Keratinocyte (primary cell): ENCODE measurements around the gene MTUS2. TPM values are rescaled to one million over a fixed set of nuclear protein-coding genes. Genes with fewer than 3 reads are reported as not detected.

Experiments used
- DNase-seq: peaks from one replicate; pipeline ENCODE4 v3.0.0-alpha.2; 2011; ENCODE audit warnings: low read depth, missing footprints, low spot score
- FAIRE-seq: peaks from 2 replicates; lab custom pipeline; 2011; peaks lifted over from hg19 to GRCh38; lab: Jason Lieb, UNC
- H2AFZ ChIP-seq: 2 replicates; pipeline ENCODE4 v1.6.0; 2012; ENCODE audit warnings: low read length, control low read depth, inconsistent platforms; ENCODE audit not compliant: control insufficient read depth
- H3K27ac ChIP-seq: 2 replicates; pipeline ENCODE4 v1.5.1; 2011; ENCODE audit warnings: low read length; ENCODE audit not compliant: control insufficient read depth, insufficient read depth
- H3K27me3 ChIP-seq: 3 replicates; pipeline ENCODE4 v1.6.0; 2011; ENCODE audit warnings: low read length; ENCODE audit not compliant: control insufficient read depth, insufficient read depth; ENCODE audit errors: extremely low read depth
- H3K36me3 ChIP-seq, 2 experiments: 2 replicates in 1 of 2; 3 replicates in 1 of 2; pipeline ENCODE4 v1.5.1; 2011; ENCODE audit warnings: low read length in 2 of 2, mild to moderate bottlenecking in 1 of 2; ENCODE audit not compliant: control insufficient read depth in 2 of 2, insufficient read depth in 2 of 2; ENCODE audit errors: extremely low read depth in 1 of 2
- H3K4me1 ChIP-seq: 3 replicates; pipeline ENCODE4 v1.5.1; 2011; ENCODE audit warnings: low read length; ENCODE audit not compliant: control insufficient read depth, insufficient read depth; ENCODE audit errors: extremely low read depth
- H3K4me2 ChIP-seq: 3 replicates; pipeline ENCODE4 v1.6.0; 2011; ENCODE audit warnings: low read depth, low read length; ENCODE audit not compliant: control insufficient read depth, insufficient read depth; ENCODE audit errors: extremely low read depth
- H3K4me3 ChIP-seq, 3 experiments: fragments of 200-600 bp in 1 of 3; sonication (generic) in 1 of 3; 2 replicates in 2 of 3; 3 replicates in 1 of 3; pipeline ENCODE4 v1.5.1; 2011 to 2016; ENCODE audit warnings: low read length in 3 of 3, mild to moderate bottlenecking in 3 of 3, control low read depth in 2 of 3, inconsistent platforms in 1 of 3, low read depth in 1 of 3, mixed read lengths in 1 of 3, mixed run types in 1 of 3, moderate library complexity in 1 of 3; ENCODE audit not compliant: control insufficient read depth in 2 of 3, insufficient read depth in 2 of 3; ENCODE audit errors: extremely low read depth in 1 of 3
- H3K79me2 ChIP-seq: 2 replicates; pipeline ENCODE4 v1.6.0; 2012; ENCODE audit warnings: low read length; ENCODE audit not compliant: control insufficient read depth, insufficient read depth
- H3K9ac ChIP-seq: 3 replicates; pipeline ENCODE4 v1.6.0; 2011; ENCODE audit warnings: low read length; ENCODE audit not compliant: control insufficient read depth, insufficient read depth; ENCODE audit errors: extremely low read depth
- H3K9me1 ChIP-seq: 3 replicates; pipeline ENCODE4 v1.6.0; 2011; ENCODE audit warnings: low read length; ENCODE audit not compliant: control insufficient read depth, insufficient read depth; ENCODE audit errors: extremely low read depth
- H3K9me3 ChIP-seq: 2 replicates; pipeline ENCODE4 v1.5.1; 2012; ENCODE audit warnings: low read depth, low read length; ENCODE audit not compliant: control insufficient read depth
- H4K20me1 ChIP-seq: 3 replicates; pipeline ENCODE4 v1.6.0; 2011; ENCODE audit warnings: low read length; ENCODE audit not compliant: control insufficient read depth, insufficient read depth; ENCODE audit errors: extremely low read depth
- CTCF ChIP-seq, 3 experiments: IDR thresholded peaks in 1 of 3; conservative IDR thresholded peaks in 1 of 3; optimal IDR thresholded peaks in 1 of 3; 2 replicates in 2 of 3; 3 replicates in 1 of 3; pipeline versions ENCODE3 to v1.5.1; 2011; ENCODE audit warnings: low read length in 3 of 3, mild to moderate bottlenecking in 3 of 3, moderate library complexity in 2 of 3, control low read depth in 1 of 3, inconsistent platforms in 1 of 3; ENCODE audit not compliant: insufficient read depth in 2 of 3; ENCODE audit errors: extremely low read depth in 1 of 3
- EZH2 ChIP-seq: IDR thresholded peaks from one replicate; pipeline ENCODE4 v1.6.1; 2012; ENCODE audit warnings: inconsistent platforms, mild to moderate bottlenecking, low read length, moderate library complexity
- dilution Hi-C: fragments of 300-500 bp; cut with MboI; formaldehyde crosslinking; loops from one replicate; pipeline ENCODE4 v1.7.0; 2020; ENCODE audit warnings: low sequenced_read_pairs; ENCODE audit not compliant: extremely low pct_ligation_motif_present
- polyA plus RNA-seq, 5 experiments: library from polyadenylated mRNA; depleted of rRNA in 3 of 5; stranded (reverse) in 3 of 5; stranded (forward) in 1 of 5; unstranded in 1 of 5; fragments of >200 nt; gene quantifications; 1 replicate in 1 of 5; 2 replicates in 3 of 5; 3 replicates in 1 of 5; pipeline versions ENCODE4 v1.2.1 to v1.2.3, GENCODE V29; 2011 to 2012; ENCODE audit warnings: missing spikeins in 2 of 5, low read depth in 1 of 5, low replicate concordance in 1 of 5

MTUS2 gene
- polyA plus RNA-seq, 1 donor (not counting 4 experiments of a cell fraction or from before 2014, with no cell fraction given): 0.17 TPM

DNA sequence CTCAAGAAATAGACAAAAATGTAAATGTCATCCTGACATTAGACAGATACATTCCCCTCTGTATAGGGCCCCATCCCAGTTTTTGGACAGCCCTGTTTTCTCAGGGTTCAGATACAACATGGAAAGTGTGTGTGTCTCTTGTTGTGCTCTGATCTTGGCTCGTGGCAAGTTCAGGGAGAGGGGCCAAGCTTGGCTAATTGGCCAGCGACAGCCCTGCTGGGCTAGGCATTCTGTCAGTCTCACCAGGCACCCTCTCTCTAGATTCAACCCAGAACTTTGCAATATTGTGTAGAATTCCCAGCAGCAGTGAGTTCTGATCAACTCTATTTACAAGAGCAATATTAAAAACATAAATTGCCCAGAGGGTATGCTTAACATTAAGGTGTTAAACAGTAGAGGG is 30.1 kb downstream of the MTUS2 start:
- Histone ChIP-seq H3K79me2 (no peaks in the 10 kb centered on the region), H3K9me3 (no peaks in the 10 kb centered on the region), H3K36me3 (no peaks in the 10 kb centered on the region), H3K4me2 (no peak overlapping the region), H3K4me3 (no peak overlapping the region), H3K27me3 (no peaks in the 10 kb centered on the region), H3K9ac (no peak overlapping the region), H3K9me1 (no peaks in the 10 kb centered on the region), H3K27ac (no peak overlapping the region), H3K4me1 (no peaks in the 10 kb centered on the region), H2AFZ (no peak overlapping the region), H4K20me1 (no peaks in the 10 kb centered on the region)
- TF ChIP-seq CTCF (optimal IDR thresholded peaks at IDR 0.05 in 1 of 3, IDR thresholded peaks at IDR 0.05 in 1 of 3, conservative IDR thresholded peaks at IDR 0.05 in 1 of 3; ENCODE audit: extremely low read depth in 1 of 3, insufficient read depth in 2 of 3, low read length in 3 of 3) (no peak), EZH2 (no peak)
- dilution Hi-C loops: no loop called here
- FAIRE-seq (no peak), DNase-seq (no peak)

- H3K9me1 ChIP-seq: no peaks in the 10 kb centered on the region
- H3K4me1 ChIP-seq: no peaks in the 10 kb centered on the region
- no peak overlapping the region for H3K9ac ChIP-seq
- H3K79me2 ChIP-seq: no peaks in the 10 kb centered on the region
- dilution Hi-C loops: no loop called here
- DNase-seq (no peak), FAIRE-seq (no peak)
- H3K36me3 ChIP-seq: no peaks in the 10 kb centered on the region
- H3K27ac ChIP-seq: no peak overlapping the region
- no peaks in the 10 kb centered on the region for H3K27me3 ChIP-seq
- H3K4me2 ChIP-seq: no peak overlapping the region
- H4K20me1 ChIP-seq: no peaks in the 10 kb centered on the region
- no peak overlapping the region for H3K4me3 ChIP-seq
- no peaks in the 10 kb centered on the region for H3K9me3 ChIP-seq
- no peak overlapping the region for H2AFZ ChIP-seq
- no peak for TF ChIP-seq EZH2
- TF ChIP-seq CTCF (optimal IDR thresholded peaks at IDR 0.05 in 1 of 3, IDR thresholded peaks at IDR 0.05 in 1 of 3, conservative IDR thresholded peaks at IDR 0.05 in 1 of 3; ENCODE audit: extremely low read depth in 1 of 3, insufficient read depth in 2 of 3, low read length in 3 of 3): no peak
Measured at GRCh38 chr13:28851422-28851821, 31.3 kb downstream of the MTUS2 start.
